B cell (primary cell): Measurements from ENCODE around the gene ZRANB1.

ENCODE experiments used
- CTCF ChIP-seq: fragments of 200-600 bp; IDR thresholded peaks from one replicate; pipeline ENCODE4 v1.8.0; 2022; ENCODE audit warnings: antibody characterized with exemption, mild to moderate bottlenecking
- EZH2 ChIP-seq: IDR thresholded peaks from 2 replicates; pipeline ENCODE4 v1.6.1; 2012; ENCODE audit warnings: borderline replicate concordance, low read depth, mild to moderate bottlenecking, moderate library complexity, low read length; ENCODE audit not compliant: insufficient read depth, poor library complexity, severe bottlenecking

GRCh38 chr10:124957404-124957947, 15.6 kb downstream of the ZRANB1 start:
- TF ChIP-seq CTCF, result no peak
- no peak for TF ChIP-seq EZH2
